ENCODE data around the gene PRKCQ. TPM values are rescaled to one million over a fixed set of nuclear protein-coding genes. Genes with fewer than 3 reads are reported as not detected.

Gene PRKCQ
- total and polyA plus RNA-seq, 2 experiments from 2014 or later = 0.43 to 0.97 TPM

DNA sequence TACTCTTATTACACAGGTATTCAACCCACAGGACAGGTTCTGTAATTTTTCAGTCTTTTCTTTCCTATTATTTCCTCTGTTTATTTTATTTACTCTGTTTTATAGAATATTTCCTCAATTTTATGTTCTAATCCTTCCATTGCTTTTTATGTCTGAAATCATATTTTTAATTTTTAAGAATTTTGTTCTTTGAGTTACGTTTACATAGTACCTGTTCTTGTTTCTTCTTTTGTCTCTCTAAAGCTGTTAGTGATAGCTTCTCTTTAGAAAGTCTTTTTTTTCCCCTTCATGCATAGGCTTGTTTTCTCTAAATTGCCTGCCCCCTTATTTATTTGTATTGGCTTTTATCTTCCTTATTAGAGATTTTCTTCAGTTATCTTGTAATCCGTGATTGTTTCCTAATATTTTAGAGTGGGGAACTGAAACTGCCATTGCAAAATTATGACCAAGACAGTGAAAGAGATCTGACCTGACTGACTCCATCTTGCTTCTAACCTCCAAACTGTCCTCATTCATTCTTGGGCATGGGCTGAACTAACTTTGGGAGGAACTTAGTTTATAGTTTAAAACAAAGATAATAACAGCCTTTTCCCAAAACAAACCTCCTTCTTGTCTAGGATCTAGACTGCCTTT, 189.7 kb downstream of the PRKCQ start:
- Histone ChIP-seq H3K4me1 (ENCODE audit: insufficient read depth) (peaks cover 6% of the 10 kb centered on the region), H3K27ac (no peak overlapping the region), H3K79me2 (no peaks in the 10 kb centered on the region), H3K4me2 (no peak overlapping the region), H3K9me2 (replicated peaks; ENCODE audit: insufficient read depth) (no peaks in the 10 kb centered on the region), H4K20me1 (ENCODE audit: insufficient read depth, poor library complexity, severe bottlenecking) (no peaks in the 10 kb centered on the region), H2AFZ (no peak overlapping the region), H3K27me3 (no peaks in the 10 kb centered on the region), H3K4me3 (no peak overlapping the region), H3K9me3 (ENCODE audit: low read depth) (peaks cover 9% of the 10 kb centered on the region), H3K36me3 (replicated peaks; ENCODE audit: insufficient read depth, low read depth) (no peaks in the 10 kb centered on the region)
- TF ChIP-seq EZH2 (IDR thresholded peaks at IDR 0.05; ENCODE audit: borderline replicate concordance) = no peak
- TF ChIP-seq, protein P1, sequence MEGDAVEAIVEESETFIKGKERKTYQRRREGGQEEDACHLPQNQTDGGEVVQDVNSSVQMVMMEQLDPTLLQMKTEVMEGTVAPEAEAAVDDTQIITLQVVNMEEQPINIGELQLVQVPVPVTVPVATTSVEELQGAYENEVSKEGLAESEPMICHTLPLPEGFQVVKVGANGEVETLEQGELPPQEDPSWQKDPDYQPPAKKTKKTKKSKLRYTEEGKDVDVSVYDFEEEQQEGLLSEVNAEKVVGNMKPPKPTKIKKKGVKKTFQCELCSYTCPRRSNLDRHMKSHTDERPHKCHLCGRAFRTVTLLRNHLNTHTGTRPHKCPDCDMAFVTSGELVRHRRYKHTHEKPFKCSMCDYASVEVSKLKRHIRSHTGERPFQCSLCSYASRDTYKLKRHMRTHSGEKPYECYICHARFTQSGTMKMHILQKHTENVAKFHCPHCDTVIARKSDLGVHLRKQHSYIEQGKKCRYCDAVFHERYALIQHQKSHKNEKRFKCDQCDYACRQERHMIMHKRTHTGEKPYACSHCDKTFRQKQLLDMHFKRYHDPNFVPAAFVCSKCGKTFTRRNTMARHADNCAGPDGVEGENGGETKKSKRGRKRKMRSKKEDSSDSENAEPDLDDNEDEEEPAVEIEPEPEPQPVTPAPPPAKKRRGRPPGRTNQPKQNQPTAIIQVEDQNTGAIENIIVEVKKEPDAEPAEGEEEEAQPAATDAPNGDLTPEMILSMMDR (IDR thresholded peaks at IDR 0.05; ENCODE audit: poor library complexity) = no peak
- TF ChIP-seq EZH2phosphoT487 (IDR thresholded peaks at IDR 0.05; ENCODE audit: low read depth, severe bottlenecking, unreplicated experiment) = no peak
- 92% methylated on average over 2 of the region's 2 CpGs for WGBS (ENCODE audit: low lambda C conversion rate, missing lambda C conversion rate)
- DNase-seq (ENCODE audit: low spot score) = no peak

DNA sequence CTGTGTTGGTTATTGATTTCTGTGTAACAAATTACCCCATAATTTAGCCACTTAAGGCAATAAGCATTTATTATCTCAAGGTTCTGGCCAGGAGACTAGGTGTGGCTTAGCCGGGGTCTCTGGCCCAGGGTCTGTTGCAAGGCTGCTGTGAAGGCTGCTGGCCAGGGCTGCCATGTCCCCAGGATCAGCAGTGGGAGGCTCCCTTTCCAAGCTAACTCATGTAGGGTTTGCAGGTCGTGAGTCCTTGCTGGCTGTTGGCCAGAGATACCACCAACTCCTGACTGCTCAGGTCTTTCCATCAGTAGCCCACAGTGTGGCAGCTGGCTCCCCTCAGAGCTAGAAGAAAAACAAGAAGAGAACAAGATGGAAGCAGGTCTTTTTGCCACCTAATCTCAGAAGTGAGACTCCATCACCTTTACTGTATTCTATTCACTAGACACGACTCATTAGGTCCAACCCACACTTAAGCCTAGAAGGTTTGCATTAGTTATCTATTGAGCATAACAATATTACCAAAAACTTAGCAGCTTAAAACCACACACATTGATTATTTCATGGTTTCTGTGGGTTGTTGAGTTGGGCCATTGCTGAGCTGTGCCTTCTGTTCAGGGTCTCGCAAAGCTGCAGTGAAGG, 191.7 kb downstream of the PRKCQ start:
- Histone ChIP-seq H3K9me2 (replicated peaks; ENCODE audit: insufficient read depth) (no peaks in the 10 kb centered on the region), H3K4me1 (ENCODE audit: insufficient read depth) (no peaks in the 10 kb centered on the region), H3K27ac (no peak overlapping the region), H3K4me3 (no peak overlapping the region), H3K27me3 (no peaks in the 10 kb centered on the region), H3K36me3 (replicated peaks; ENCODE audit: insufficient read depth, low read depth) (no peaks in the 10 kb centered on the region), H4K20me1 (ENCODE audit: insufficient read depth, poor library complexity, severe bottlenecking) (no peaks in the 10 kb centered on the region), H3K9me3 (ENCODE audit: low read depth) (peaks cover 9% of the 10 kb centered on the region), H3K4me2 (no peak overlapping the region), H2AFZ (no peak overlapping the region), H3K79me2 (no peaks in the 10 kb centered on the region)
- no peak for DNase-seq (ENCODE audit: low spot score)
- TF ChIP-seq EZH2 (IDR thresholded peaks at IDR 0.05; ENCODE audit: borderline replicate concordance) (no peak), EZH2phosphoT487 (IDR thresholded peaks at IDR 0.05; ENCODE audit: low read depth, severe bottlenecking, unreplicated experiment) (no peak)
- TF ChIP-seq, protein P1 (IDR thresholded peaks at IDR 0.05; ENCODE audit: poor library complexity) = no peak
- WGBS (ENCODE audit: low lambda C conversion rate, missing lambda C conversion rate) = 79% methylated on average over 4 of the region's 4 CpGs

DNA sequence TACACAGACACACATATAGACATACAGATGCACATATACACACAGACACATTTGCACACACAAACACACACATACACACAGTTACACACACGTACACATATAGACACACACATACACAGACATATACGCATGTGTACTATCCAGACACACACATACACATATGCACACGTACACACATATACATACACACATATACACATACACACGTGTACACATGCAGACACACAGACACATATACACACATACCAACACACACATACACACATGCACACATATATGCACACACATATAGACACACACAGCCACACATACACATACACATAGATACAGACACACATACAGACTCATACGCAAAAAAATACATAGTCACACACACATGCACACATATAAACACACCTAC, 193.1 kb downstream of the PRKCQ start:
- no peaks in the 10 kb centered on the region for H3K79me2 ChIP-seq
- no peaks in the 10 kb centered on the region for H4K20me1 ChIP-seq (ENCODE audit: insufficient read depth, poor library complexity, severe bottlenecking)
- no peak overlapping the region for H3K4me2 ChIP-seq
- no peaks in the 10 kb centered on the region for H3K9me2 ChIP-seq (replicated peaks; ENCODE audit: insufficient read depth)
- H3K4me3 ChIP-seq = no peak overlapping the region
- DNase-seq (ENCODE audit: low spot score) = no peak
- H3K36me3 ChIP-seq (replicated peaks; ENCODE audit: insufficient read depth, low read depth) = no peaks in the 10 kb centered on the region
- H3K27me3 ChIP-seq = no peaks in the 10 kb centered on the region
- 98% methylated on average over 5 of the region's 5 CpGs for WGBS (ENCODE audit: low lambda C conversion rate, missing lambda C conversion rate)
- peaks cover 5% of the 10 kb centered on the region for H3K4me1 ChIP-seq (ENCODE audit: insufficient read depth)
- peaks cover 9% of the 10 kb centered on the region for H3K9me3 ChIP-seq (ENCODE audit: low read depth)
- TF ChIP-seq EZH2phosphoT487 (IDR thresholded peaks at IDR 0.05; ENCODE audit: low read depth, severe bottlenecking, unreplicated experiment) (no peak), EZH2 (IDR thresholded peaks at IDR 0.05; ENCODE audit: borderline replicate concordance) (no peak)
- TF ChIP-seq, protein P1 (IDR thresholded peaks at IDR 0.05; ENCODE audit: poor library complexity) = no peak
- no peak overlapping the region for H2AFZ ChIP-seq
- H3K27ac ChIP-seq = no peak overlapping the region

Measured in hepatocyte (in vitro differentiated cells).